Stromal cell of bone marrow (primary cell): ENCODE measurements around the gene SORCS2.
"Not testable (repeated sequence)": the region's sequence is repeated elsewhere in the genome, so short reads cannot be mapped to it uniquely, and the experiment has no call there.

Experiments
- DNase-seq: peaks from one replicate; pipeline ENCODE4 v3.0.0-alpha.2; 2012; ENCODE audit warnings: low read depth

SORCS2 gene

DNA sequence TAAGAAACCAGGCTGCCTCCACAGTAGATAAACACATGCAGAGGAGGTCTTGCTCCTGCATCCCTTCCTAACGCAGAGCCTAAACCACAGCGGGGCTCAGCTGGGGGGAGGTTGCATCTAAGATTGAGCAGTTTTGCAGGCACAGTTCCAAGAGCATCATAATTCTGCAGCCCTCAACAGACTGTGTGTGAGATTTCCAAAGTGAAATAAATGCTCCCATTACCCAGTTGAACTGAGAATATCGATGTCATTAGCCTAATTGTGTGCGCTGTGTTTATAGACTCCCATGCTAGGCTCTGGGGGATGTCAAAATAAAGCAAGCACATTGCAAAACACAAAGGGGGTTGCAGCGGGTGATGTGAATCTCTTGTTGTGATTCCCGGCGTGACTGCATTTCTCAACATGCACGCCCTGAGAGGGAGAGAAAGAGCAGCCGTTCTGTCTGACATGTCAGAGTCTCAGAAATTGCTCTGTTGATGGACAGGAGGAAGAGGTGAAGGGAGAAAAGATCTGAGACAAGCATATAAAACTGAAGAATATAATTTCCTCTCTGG lies 392.3 kb downstream of the SORCS2 start:
- no peak for DNase-seq

- DNase-seq, result no peak
These were observed 393.4 kb downstream of the SORCS2 start for GRCh38 chr4:7585768-7586167.

DNA sequence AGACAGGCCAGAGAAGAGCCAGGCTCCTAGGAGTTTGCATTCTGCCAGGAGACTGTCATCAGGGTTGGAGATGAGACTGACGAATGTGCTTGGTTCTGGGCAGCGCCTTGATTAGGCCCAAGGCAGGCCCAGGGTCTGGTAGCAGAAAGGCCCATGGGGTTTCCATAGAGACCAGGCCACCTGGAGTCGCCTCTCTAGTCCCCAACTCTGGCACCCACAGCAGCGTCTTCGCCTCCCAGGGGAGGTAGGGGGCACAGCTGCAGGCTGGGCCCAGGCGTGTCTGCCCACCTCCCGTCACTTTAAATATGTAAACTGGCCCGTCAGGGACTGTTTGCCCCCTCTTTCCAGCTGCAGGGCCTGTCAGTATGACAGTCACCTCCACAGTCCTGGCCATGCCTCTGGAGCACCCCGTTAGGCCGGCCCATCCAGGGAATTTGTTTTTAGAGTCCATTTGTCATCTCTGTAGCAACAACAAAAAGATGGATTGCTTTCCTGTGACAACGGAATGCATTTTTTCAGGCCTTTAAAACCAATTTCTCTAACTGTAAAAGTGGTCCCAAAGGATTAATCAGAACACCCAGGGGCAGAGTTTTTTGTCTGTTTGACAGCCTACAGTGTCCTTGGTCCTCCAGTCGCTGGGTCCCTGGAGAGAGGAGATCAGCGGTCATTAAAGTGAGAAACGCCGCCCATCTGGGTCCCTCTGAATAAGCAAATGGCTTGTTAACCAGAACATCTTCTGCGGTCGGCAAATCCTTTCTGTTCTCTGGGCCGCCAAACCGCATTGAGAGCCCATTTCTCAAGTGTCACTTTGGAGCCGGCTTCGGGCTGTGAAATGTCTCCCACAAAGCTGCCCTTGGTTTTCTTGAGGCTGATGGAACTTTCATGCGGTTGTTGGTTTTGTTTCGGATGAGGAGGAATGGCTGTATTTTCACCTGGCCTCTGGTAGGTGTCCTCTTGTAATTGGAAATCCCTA lies 395.4 kb downstream of the SORCS2 start:
- no peak for DNase-seq

DNA sequence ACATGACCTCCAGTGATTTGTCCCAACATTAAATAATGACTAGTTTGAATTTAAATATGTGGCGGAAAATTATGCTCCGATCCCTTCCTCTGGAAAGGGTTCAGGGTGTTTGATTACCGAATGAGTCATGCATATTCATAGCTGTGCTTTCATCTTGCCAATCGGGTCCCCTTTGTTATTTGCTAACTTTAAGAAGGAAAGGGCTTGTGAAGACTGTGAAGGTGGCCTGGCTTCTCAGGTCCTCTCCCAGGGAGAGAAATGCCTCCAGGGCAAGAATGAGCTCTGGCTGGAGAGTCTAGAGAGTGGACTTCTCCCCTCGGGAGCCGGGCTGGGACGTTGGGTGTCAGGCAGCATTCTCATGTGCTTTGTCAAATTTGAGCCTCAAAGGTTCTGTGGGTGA lies 397.9 kb downstream of the SORCS2 start:
- DNase-seq, result no peak

DNA sequence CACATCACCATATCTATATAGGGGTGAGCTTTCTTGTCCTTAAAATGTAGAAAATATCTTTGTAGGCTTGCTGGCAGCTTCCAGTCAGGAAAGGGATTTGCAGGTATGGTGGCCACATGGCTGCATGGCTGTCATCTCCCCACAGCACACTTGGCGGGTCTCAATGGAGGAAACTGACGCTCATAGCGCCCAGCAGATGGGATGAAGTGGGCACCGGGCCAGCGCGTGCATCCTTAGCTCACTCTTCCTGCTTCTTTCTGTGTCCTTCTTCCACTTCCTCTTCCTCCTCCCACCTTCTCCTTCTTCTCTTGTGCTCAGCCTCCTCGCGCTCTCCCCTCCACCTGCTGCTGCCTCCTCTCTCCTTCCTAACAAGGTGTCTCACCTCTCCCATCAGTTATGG lies 398.6 kb downstream of the SORCS2 start:
- no peak for DNase-seq

DNA sequence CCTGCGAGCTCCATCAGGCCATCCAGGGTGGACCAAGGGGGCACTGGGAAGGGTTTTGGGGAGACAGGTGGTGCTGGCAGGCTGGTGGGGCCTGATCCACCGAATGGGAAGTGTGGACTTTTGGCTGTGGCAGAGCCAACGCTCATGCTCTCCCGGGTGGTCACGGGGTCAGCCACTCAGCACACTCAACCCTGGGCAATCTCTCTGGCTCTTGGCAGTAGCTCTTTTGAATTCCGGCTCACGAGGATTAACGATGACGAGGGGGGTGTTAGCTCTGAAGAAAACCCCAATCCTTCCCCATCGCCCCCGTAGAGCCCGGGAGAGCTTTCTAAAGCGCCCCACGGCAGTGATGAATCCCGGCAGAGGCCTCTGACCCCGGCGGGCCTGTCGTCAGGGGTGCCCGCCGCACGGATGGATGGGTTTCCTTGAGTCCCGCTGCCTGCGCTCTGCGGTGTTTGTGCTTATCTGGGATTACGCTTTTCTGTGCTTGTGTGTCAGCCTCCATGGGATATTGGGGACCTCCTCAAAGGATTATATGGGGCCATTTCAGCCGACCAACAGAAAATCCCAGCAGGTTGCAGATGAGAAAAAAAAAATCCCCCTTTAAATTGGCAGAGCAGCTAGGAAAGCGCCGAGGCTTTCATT lies 399.2 kb downstream of the SORCS2 start:
- DNase-seq, result no peak

- DNase-seq, result no peak
These were observed 401.5 kb downstream of the SORCS2 start for GRCh38 chr4:7593646-7594412.

GRCh38 chr4:7595934-7596461 lies 403.7 kb downstream of the SORCS2 start:
- no peak for DNase-seq

DNA sequence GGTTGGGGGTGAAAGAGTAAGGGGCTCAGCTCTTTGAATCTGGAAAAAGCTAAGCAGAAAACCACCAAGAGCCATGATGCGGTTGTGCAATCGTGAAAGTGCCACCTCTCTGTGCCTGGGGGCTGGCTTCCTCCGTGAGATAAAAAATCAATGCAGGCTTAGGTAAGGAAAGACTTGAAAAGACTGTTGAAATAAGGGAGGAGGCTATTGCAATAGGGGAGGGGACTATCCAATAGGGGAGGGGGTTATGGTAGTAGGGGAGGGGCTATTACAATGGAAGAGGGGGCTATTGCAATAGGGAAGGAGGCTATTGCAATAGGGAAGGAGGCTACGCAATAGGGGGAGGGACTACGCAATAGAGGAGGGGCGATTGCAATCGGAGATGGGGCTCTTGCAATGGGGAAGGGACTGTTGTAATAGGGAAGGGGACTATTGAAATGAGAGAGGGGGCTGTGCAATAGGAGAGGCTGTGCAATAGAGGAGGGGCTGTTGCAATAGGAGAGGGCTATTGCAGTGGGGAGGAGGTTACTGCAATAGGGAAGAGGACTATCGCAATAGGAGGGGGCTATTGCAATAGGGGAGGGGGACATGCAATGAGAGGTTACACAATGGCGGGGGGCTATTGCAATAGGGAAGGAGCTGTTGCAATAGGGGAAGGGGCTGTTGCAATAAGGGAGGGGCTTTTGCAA lies 404.7 kb downstream of the SORCS2 start:
- DNase-seq, result no peak

DNA sequence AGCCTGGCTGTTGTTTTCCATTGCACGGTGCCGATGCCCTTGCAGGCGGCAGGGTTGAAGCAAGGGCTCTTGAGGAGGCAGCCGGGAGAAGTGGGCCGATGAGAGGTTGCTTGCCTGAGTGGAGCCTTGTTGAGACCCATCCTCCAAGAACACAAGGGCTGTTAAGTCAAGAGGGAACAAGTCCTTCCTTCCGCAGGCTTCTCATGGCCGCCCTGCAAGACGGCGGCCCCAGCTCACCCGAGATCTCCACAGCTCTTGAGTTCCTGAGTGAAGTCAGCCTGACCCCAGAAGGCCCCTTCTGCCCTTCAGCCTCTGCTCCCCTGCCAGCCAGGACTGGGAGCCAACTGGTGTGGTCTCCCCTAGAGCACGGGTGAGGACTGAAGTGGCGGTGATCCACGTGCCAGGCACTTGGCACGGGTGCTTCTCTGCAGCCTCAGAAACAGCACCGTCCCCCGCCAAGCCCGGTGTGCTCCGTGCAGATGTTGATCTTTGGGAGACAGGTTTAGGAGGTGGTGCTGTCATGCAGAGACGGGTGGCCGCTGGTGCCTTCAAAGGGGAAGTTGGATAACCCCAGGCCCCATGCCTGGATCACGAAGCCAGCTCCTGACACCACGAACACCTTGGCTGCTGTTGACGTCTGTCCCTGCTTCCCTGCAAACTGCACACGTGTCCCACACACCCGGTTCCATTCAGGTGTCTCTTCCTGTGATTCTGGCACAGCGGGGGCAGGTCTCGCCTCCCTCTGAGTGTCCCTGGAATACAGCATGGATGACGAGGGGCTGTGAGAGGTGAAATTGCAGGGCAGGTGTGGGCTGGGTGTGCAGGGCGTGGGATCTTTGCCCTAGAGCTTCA lies 406.8 kb downstream of the SORCS2 start:
- no peak for DNase-seq

- no peak for DNase-seq
These were observed 407.9 kb downstream of the SORCS2 start for GRCh38 chr4:7600247-7600646.

- not testable (repeated sequence) for DNase-seq
These were observed 409.8 kb downstream of the SORCS2 start for GRCh38 chr4:7602166-7602565.

- DNase-seq, result no peak
These were observed 415.0 kb downstream of the SORCS2 start for GRCh38 chr4:7607156-7607910.

DNA sequence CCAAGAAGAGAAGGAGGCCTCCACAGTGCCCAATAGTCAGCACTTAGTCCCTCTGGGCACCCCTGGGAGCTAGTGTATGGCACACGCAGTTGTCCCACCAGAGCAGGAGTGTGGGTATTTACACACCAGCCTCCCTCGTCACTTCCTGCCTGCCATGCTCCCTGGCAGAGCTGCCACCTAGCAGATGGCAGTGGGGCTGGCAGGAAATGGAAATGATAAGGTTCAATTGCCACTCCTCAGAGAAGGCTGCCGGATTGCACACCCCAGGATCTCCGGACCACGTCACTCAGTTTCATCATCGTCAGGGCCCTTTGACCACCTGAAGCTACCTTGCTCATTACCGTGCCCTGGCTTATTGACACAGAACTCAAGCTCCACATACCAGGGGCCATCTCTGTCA lies 415.7 kb downstream of the SORCS2 start:
- no peak for DNase-seq

- no peak for DNase-seq
These were observed 417.0 kb downstream of the SORCS2 start for GRCh38 chr4:7609316-7609715.

DNA sequence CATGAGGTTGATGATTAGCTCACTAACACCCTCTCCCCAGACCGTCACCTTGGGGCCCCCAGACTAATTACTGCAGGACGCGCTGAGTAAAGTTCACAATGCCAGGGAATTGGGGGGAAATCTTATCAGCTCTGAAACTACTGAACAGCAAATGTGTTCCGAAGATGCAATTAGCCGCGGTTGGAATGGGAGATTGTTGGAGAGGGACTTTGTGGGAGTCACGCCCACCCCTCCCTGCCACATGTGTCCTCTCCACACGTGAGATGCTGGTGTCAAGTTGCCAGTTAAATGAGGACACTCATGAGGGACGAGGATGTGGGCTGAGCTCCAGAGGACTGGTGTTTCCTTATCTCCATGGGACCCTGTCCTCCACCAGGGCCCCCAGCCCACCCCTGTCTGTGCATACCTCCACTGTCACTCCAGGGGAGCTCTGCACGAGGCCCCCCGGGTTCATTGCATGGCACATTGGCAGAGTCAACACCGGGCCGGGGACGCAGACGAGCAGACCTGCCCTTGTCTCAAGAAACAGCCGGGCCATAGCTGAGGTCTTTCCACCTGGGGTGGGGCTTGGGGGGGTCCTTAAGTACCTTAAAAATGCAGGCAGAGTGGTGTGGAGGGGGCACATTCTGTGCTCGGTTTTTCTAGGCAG lies 417.8 kb downstream of the SORCS2 start:
- no peak for DNase-seq

DNA sequence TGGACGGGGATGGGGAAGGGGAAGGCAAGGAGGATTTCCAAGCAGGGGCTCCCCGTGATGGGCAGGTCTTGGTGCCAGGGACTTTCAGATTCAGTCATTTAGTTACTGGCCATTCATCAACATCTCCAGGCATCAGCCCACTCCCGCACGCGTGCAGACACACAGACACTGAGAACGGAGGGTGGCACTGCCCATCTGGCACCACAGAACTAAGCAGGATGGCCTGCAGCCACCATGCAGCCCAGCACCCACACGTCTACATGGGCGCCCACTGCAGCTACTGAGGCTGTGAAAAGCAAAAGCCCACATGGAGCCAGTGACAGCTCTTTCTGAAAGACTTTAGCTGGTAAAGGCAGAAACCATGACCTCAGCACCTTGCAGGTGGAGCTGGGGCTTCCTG lies 418.5 kb downstream of the SORCS2 start:
- DNase-seq, result no peak

- DNase-seq, result no peak
These were observed 420.1 kb downstream of the SORCS2 start for GRCh38 chr4:7612311-7612897.
